GM18507 (cell line): Measurements from ENCODE around the gene REC8.

Source experiments
- DNase-seq: peaks from one replicate; pipeline ENCODE4 v3.0.0; 2011; ENCODE audit warnings: low read depth; ENCODE audit not compliant: insufficient read length; ENCODE audit errors: extremely low spot score
- FAIRE-seq: peaks from 2 replicates; lab custom pipeline; 2011; peaks lifted over from hg19 to GRCh38; lab: Jason Lieb, UNC

The REC8 gene

GRCh38 chr14:24179961-24180796, 8.3 kb downstream of the REC8 start:
- DNase-seq (no peak), FAIRE-seq (no peak)

DNA sequence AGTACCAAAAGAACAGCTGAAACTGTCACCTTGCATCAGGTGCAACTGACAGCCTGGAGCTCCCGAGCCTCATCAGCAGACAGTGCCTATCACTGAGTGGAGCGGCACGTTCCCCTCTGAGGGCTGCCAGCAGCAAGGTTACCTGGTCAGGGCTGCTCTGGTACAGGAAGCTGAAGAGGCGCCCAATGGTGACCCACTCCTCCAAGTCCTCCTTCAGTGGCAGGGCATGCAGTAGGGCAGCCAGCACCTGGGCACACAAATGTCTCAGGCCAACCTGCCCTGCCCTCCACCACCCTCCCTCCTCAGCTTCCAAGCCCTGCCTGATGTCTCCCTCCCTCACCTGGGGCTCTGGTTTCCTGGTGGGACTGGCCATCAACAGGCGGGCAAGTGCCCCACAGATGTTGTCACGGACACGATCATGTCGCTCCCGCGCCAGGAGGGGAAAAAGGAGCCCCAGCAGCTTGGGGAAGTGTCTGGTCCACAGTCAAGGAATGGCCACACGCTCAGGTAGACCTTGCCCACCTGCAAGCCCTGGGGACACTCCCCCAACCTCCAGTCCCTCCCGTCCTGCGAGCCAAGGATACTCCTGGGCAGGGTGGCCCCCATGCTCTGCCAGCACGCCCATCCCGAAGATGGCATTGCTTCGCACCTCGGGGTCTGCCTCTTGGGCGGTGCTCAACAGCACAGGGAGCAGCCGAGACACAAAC, 9.6 kb downstream of the REC8 start:
- FAIRE-seq (no peak), DNase-seq (no peak)

- DNase-seq (no peak), FAIRE-seq (no peak)
Measured at GRCh38 chr14:24182110-24182882, 10.4 kb downstream of the REC8 start.

GRCh38 chr14:24183014-24183481, 11.2 kb downstream of the REC8 start:
- no peak for DNase-seq
- no peak for FAIRE-seq

- DNase-seq (no peak), FAIRE-seq (no peak)
Measured at GRCh38 chr14:24184104-24184970, 12.5 kb downstream of the REC8 start.

GRCh38 chr14:24185026-24185425, 13.1 kb downstream of the REC8 start:
- no peak for DNase-seq
- no peak for FAIRE-seq

DNA sequence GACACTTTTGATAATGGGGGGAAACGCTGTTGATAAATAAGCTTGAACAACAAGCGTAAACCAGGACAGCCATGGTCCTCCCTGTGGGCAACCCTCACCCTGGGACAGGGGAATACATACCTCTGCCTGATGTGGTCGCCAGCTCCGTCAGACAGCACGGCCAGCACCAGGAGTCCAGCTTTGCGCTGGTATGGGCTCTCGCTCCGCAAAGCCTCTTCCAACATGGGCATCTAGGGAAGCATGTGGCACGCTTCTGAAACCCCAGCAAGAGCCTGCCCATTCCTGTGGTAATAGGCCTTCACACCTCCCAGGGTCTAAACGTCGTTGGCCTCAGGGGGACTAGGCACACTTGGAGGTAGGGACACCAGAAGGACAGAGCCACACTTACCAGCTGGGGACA, 13.9 kb downstream of the REC8 start:
- DNase-seq (no peak), FAIRE-seq (no peak)

GRCh38 chr14:24186831-24187538, 15.1 kb downstream of the REC8 start:
- no peak for FAIRE-seq
- no peak for DNase-seq

GRCh38 chr14:24187539-24187915, 15.6 kb downstream of the REC8 start:
- FAIRE-seq, result no peak
- no peak for DNase-seq

- FAIRE-seq (peak; percentile 95), DNase-seq (peak; percentile 99)
Measured at GRCh38 chr14:24188251-24189058, 16.6 kb downstream of the REC8 start, which contains the start of gene IPO4. Gene IPO4 (minus strand): TSS chr14:24188816. CDS start chr14:24188787, 29 bp downstream.

DNA sequence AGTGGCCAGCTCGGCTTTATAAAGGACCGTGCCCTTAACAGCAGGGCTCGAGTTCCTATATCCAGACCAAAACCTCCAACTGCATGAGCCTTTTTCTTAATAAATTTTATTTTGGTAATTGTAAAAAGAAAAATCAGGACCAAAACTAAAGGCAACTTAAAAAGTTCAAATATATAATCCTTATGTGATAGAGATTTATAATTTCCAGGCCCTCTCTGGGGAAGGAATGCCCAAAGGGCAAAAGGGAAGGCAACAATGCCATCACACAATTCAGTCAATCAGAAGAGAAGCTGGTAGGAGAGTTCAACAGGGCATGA, 17.1 kb downstream of the REC8 start:
- DNase-seq, result no peak
- FAIRE-seq, result no peak

- DNase-seq, result no peak
- FAIRE-seq, result no peak
Measured at GRCh38 chr14:24189460-24189859, 17.6 kb downstream of the REC8 start.

DNA sequence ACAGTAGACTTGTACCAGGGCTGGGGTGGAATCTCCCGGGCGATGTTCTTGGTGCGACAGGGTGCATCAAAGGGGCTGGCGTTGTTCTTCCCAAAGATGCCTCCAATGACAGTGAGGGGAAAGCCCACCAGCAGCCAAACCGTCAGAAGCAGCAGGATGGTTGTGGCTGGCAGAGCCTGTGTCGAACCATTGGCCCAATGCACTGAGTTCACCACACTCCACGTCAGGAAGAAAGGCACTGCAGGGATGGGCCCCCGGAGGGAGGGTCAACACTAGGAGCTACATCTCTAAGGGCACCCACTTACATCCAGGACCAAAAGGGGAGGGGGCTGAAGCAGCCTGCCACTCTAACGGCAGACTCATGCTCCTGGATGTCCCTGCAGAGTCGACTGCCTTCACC, 18.5 kb downstream of the REC8 start:
- DNase-seq (no peak), FAIRE-seq (no peak)

DNA sequence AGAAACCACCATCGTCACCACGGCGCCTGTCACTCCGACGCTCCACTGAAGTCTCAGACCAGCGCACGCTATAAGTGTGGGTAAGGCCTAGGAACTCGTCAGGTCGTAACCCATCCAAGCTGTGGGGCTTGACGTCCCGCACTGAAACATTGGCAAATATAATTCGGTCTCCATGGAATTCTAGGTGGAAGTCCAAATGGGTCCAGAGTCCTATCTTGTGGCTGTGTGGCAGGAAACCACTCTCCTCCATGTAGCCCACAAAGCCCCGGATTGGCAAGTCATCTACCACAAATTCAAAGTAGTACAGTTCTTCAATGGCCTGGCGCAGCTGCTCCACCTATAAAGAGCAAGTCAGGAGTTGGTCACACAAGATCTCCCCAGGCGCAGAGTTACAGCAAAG, 21.1 kb downstream of the REC8 start:
- DNase-seq, result no peak
- no peak for FAIRE-seq

- DNase-seq, result no peak
- FAIRE-seq, result no peak
Measured at GRCh38 chr14:24194186-24194872, 22.4 kb downstream of the REC8 start.

- no peak for DNase-seq
- no peak for FAIRE-seq
Measured at GRCh38 chr14:24194873-24195185, 22.9 kb downstream of the REC8 start.

- FAIRE-seq, result peak; percentile 82
- DNase-seq, result no peak
Measured at GRCh38 chr14:24195186-24196070, 23.5 kb downstream of the REC8 start, which contains the start of gene TM9SF1. Gene TM9SF1 (minus strand): TSS chr14:24195441. CDS start chr14:24195019, 422 bp downstream.
